Bronchial epithelial cell (primary cell): ENCODE measurements around the gene PRDM8. TPM values are rescaled to one million over a fixed set of nuclear protein-coding genes. Genes with fewer than 3 reads are reported as not detected.
A peak's percentile ranks its signal among the peaks of the same experiment; 100 is the strongest.

Experiments
- DNase-seq: peaks from one replicate; pipeline ENCODE4 v3.0.0-alpha.2; 2010; ENCODE audit warnings: low read depth
- FAIRE-seq: peaks from 2 replicates; lab custom pipeline; 2011; peaks lifted over from hg19 to GRCh38; lab: Jason Lieb, UNC
- H3K27me3 ChIP-seq: 2 replicates; pipeline ENCODE4 v1.5.1; 2011; ENCODE audit warnings: low read length; ENCODE audit not compliant: control insufficient read depth, insufficient read depth
- H3K36me3 ChIP-seq: 2 replicates; pipeline ENCODE4 v1.5.1; 2011; ENCODE audit warnings: low read length; ENCODE audit not compliant: control insufficient read depth, insufficient read depth
- H3K4me3 ChIP-seq: 2 replicates; pipeline ENCODE4 v1.5.1; 2011; ENCODE audit warnings: mild to moderate bottlenecking, low read depth, low read length, control low read depth
- CTCF ChIP-seq: IDR thresholded peaks from 2 replicates; pipeline ENCODE4 v1.5.1; 2011; ENCODE audit warnings: mild to moderate bottlenecking, moderate library complexity, low read length, control low read depth, inconsistent platforms; ENCODE audit not compliant: insufficient read depth, severe bottlenecking
- total RNA-seq: library from RNA; depleted of rRNA; stranded (reverse); fragments of >200 nt; gene quantifications from 2 replicates; pipeline ENCODE4 v1.2.1, GENCODE V29; 2014

Gene PRDM8
- total RNA-seq: 0.26 and 0.53 TPM in 2 replicates

DNA sequence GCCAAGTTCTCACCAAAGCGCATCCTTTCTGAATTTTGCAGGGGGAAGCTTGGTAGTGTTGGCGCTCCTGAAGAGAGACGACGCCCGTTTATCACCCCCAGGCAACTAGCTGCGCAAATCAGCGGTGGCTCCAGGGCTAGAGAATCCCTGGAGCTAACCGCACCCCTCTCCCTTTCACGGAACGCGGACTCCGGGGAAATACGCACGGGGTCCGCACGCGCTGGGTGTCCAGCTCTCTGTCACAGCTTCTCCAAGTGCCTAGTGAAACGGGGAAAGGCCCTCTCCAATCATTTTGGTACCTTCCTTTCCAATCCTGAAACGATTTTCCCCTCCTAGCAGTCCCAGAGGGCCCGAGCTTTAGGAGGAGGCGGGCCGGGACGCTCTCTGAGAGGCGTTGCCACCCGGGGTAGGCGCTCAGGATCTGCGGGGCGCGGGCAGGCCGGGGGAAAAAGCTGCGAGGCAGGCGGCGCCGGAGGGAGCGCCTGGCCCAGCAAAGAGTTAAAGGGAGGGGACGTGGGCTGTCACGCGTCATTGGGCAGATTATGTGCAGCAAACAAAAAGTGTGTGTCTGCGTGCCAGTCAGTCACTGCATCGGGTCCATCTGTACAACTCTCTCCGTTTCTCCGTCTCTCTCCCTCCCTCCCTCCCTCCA is at the start of gene PRDM8:
Gene PRDM8, plus strand, starts transcription at position 582 of the 652 bp plus-strand sequence. CDS start 2,578 bp downstream, outside the sequence.
- H3K4me3 ChIP-seq: peak within 1 kb of the TSS; percentile 30
- H3K36me3 ChIP-seq: no peaks in the 10 kb centered on the region
- FAIRE-seq (no peak), DNase-seq (no peak)
- H3K27me3 ChIP-seq: no peaks in the 10 kb centered on the region
- no peak for TF ChIP-seq CTCF

DNA sequence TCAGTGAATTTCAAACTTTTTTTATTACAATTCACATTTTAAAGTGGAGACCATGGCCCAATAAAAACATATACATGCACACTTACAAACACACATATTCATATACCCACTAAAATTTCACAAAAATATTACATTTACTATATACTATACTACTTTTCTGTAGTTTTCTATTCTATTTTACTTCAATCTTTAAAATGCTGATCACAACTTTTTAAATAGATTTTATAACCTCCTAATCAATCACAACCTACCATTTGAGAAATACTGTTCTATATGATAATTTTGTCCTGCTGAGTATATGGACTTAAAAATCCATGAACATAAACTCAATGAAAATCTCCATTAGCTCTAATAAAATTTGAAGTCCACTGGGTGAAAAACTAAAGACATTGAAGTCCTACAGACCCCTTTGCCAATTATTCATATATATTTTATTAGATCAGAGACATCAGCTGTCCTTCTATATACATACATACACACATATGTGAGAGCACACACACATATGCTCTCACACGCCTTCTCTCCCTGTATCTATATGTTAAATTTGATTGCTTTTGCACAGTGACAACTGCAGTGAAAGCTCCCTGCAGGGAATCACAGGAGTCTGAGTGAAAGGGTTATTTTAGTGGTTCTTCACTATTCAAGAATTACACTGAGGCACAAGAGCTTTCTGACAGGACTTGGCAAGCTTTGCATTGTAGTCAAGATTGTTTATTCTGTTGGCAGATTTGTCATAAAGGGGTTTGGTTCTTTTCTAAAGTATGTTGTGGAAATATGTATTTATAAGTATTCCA is 46.7 kb upstream of the PRDM8 start:
- DNase-seq: no peak
- H3K27me3 ChIP-seq: no peaks in the 10 kb centered on the region
- no peak for TF ChIP-seq CTCF
- FAIRE-seq: no peak
- H3K36me3 ChIP-seq: no peaks in the 10 kb centered on the region
- no peak overlapping the region for H3K4me3 ChIP-seq

DNA sequence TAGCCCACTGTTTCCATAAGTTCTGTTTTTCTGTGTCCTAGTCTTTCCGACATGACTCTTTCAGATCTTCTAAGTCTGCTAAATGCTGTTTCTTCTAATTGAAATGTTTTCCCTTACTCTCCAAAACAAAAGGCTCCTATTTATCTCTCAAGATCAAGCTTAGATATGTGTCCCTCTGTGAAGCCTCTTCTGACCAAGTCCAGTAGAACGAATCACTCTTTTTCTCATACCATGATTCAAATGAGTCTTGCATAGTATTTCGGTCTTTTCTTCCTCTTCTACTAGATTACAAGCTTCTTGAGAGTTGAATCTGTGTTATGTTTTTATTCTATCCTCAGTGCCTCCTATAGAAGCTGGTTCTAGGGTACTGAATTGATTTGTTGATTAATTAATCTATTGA is 45.3 kb upstream of the PRDM8 start:
- Histone ChIP-seq H3K36me3 (no peaks in the 10 kb centered on the region), H3K4me3 (no peak overlapping the region), H3K27me3 (no peaks in the 10 kb centered on the region)
- no peak for TF ChIP-seq CTCF
- DNase-seq (no peak), FAIRE-seq (no peak)

DNA sequence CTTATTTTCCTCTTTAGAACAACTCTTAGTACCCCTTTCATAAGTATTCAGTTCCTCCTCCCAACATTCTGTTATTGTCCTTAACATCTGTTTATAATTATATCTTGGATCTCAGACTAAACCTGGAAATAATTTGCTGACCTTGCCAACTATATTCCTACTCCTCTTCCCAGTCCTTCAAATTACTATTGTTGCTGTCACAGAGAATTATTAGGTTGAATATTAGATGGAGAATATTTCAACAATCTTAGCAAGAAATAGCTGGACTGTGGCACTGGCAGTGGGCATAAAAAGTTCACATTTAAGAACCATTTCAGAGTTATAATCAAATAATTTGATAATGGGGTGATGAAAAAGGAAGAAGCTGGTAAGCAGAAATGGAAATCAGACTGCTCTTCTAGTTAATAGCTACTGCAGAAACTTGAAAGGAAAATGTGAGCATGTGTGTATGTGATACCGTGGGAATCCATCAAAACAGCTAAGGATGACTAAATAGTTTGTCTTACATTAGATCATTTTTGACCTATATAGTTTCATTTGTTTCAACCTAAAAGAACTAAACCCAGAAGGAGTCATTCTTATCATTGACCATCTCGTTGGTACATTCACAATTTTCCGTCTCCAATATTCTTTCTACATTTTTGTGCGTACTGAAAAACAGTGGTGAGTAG is 43.3 kb upstream of the PRDM8 start:
- Histone ChIP-seq H3K36me3 (no peaks in the 10 kb centered on the region), H3K4me3 (no peak overlapping the region), H3K27me3 (no peaks in the 10 kb centered on the region)
- FAIRE-seq (no peak), DNase-seq (peak; percentile 10)
- no peak for TF ChIP-seq CTCF

DNA sequence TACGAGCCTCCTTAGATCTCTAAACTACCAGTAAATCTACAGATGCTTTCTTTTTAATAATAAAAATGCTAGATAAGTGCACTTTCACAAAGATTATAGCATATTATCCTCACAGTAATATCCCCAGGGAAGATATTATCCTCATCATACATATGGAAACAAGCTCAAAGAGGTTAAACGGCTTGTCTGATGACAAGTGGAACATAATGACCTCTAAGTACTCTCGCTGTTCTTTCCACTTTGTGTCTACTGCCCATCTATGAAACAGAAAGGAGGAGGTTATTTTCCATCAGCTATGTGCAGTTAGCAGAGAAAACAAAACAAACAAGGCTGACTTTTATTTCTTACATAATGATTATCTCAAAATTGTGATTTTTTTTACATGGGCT is 42.8 kb upstream of the PRDM8 start:
- FAIRE-seq (no peak), DNase-seq (no peak)
- no peak for TF ChIP-seq CTCF
- no peak overlapping the region for H3K4me3 ChIP-seq
- no peaks in the 10 kb centered on the region for H3K36me3 ChIP-seq
- no peaks in the 10 kb centered on the region for H3K27me3 ChIP-seq
